GM20431 (cell line): ENCODE results near the gene PSMA5.
"Not testable (repeated sequence)": the region's sequence is repeated elsewhere in the genome, so short reads cannot be mapped to it uniquely, and the experiment has no call there.

Experiments
- in situ Hi-C: fragments of 300-500 bp; cut with MseI, MboI; formaldehyde crosslinking; loops from one replicate; pipeline ENCODE4 v1.15.0; 2020; ENCODE audit warnings: low sequenced_read_pairs; ENCODE audit not compliant: unreplicated experiment

PSMA5 gene

DNA sequence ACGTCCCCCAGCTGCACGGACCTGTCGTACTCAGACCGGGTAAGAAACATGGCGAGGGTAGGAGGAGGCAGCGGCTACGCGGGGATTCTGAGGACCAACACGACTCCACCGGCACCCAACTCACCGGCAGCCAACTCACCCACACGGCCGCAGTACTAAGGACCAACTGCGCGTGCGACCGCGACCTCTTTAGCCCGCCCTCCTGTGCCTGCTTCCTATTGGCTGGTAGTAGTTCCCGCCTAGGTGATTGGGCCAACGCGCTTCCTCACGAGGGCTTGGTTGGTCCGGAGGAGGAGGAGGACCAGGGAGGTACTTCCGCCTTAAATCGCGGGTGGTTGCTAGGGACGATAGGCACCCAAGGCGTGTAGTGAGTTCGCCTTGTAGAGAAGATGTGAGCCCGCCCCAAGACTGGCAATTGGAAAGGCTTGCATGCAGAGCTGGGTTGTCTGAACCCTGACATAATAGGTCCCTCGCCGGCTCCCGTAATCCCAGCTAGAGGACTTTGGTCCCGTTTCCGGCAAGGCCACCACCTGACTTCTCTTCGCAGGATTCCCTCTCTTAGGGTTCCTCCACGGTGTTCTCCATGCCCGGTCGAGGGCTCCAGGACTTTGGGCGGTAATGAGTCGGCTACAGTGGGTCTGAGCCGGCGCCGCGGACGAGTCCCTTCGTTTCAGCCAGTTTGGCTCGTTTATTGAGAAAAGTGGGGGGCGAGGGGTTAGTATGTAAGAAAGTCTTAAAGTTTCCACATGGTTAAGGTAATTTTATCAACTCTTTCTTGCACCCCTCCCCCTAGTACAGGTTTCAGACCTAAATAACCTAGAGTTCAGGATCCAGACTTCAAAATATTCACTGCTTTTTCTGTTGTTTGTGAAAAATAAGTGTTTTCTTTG lies at the start of gene PSMA5:
Gene PSMA5 (minus strand): TSS at position 168 of the 890 bp plus-strand sequence. CDS start 118 bp downstream, at position 50.
- in situ Hi-C loops = no loop called here

DNA sequence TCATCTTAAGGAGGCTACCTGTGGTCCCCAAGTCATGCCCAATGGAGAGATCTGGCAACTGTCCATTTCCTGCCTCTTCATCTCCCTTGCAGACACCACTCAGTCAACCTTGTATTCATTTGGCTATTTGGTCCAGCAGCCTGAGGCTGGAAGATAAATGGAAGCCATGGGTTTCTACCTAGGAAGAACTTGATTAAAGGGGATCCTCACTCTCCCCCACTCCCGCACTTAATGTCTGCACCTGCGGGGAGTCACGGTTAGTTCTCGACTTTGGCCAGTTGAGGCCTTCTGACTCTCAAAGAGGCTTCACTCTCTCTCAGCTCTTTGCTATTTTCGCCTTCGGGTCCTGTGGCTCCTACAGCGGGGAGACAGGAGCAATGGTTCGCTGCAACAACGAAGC lies 49.0 kb upstream of the PSMA5 start:
- in situ Hi-C loops = no loop called here

DNA sequence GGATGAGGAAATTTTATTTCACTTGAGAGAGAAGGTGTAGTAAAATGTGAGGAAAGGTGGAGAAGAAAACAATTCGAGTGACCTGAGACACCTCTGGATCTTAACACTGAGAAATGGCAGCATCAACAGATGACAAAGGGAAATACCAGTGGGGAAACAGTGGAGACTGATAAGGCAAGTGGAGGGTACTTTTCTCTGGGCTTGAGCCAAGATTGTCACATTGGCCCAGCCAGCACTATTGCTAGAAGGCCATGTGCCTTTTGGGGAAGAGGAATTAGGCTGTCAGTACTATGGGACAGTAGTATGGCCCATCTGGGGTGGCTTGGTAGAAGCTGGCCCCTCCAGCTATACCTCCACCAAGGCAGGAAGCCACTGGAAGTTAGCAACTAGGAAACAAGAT lies 48.4 kb upstream of the PSMA5 start:
- in situ Hi-C loops = no loop called here

DNA sequence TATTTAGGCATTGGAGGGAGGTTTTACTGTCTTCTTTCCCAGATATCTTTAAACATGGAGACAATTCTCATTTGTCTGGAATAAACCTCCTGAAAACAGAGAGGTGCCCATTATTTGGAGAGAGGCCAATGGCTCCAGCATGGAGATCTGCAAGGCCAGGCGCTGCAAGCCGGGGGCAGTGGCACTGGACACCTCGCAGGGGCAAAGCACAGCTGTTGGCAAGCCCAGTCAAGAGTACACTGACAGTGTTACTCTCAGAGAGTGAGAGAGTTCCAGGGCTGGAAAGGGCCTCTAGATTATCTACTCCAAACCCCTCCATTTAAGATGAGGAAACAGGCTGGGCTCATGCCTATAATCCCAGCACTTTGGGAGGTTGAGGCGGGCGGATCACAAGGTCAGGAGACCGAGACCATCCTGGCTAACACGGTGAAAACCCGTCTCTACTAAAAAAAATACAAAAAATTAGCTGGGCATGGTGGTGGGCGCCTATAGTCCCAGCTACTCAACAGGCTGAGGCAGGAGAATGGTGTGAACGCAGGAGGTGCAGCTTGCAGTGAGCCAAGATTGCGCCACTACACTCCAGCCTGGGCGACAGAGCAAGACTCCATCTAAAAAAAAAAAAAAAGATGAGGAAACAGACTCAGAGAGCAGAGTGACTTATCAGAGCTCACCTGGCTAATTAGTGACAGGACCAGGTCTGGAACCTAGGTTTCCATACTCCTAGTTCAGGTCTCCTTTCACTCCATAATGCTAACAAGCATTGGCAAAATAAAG lies 47.2 kb upstream of the PSMA5 start:
- in situ Hi-C loops = not testable (repeated sequence)

DNA sequence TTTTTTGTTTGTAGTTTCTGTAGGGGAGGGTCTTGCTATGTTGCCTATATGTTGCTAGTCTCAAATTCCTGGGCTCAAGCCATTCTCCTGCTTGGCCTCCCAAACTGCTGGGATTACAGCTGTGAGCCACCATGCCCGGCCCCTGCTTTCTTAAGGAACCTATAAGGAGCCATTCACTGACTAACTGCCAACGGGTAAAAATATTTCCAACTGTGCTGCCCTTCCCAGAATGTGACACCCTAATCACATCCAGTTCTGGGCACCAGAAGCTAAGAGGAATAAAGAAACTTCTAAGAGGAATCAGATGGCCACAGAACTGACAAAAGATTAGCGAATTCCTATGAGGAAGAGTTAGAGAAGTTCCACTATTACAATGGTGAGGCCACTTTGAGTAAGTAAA lies 46.5 kb upstream of the PSMA5 start:
- in situ Hi-C loops = no loop called here

DNA sequence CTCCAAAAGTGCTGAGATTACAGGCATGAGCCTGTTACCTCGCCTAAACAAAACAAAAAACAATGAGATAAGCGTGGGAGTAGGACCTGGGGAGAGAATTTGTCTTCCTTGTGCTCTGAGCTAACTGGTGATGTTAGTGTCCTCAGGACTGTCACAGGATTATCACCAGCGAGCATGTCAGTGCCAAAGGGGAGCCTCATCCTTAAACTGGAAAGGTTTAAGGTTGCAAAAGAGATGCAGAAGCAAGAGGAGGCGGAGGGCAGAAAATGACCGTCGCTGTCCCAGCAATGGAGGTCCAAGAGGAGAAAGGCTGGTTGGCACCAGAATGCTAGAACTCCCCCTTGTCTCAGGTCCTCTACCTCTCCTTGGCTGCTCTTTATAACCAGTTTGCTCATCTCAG lies 44.0 kb upstream of the PSMA5 start:
- in situ Hi-C loops = no loop called here

DNA sequence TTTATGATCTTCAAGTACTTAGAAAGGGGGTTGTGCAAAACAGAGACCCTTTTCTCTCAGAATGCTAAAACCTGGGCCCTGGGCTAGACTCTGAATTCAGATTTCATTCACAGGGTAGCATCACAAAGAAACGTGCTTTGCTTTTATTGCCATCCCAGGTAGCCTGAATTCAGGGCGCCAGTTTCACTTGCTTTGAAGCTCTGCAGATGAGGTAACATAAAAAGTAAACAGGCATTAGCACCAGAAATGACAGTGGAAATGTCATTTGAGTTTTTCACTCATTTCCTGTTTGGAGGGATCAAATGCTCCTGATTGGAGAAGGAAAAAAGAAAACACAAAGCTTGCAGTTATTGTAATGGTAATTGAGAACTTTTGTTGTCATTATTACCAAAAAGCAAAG lies 42.7 kb upstream of the PSMA5 start:
- in situ Hi-C loops = no loop called here

DNA sequence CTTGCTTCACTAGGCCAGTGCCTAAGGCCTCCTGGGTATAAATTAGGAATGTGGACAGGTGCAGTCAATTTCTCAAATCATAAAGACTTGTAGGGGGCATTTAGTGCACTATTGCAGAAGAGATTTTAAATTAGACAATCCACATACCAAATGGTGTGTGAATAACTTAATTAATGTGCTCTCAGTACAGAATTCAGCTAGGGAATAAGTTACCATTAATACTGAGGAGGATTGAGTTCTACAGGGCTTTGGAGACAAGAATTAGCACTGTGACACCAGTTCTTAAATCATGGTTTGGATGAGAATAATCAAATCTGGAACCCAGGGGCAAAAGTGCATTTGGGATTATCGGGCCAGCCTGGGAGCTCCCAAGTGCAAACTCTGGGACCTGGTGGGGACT lies 41.8 kb upstream of the PSMA5 start:
- in situ Hi-C loops = no loop called here

DNA sequence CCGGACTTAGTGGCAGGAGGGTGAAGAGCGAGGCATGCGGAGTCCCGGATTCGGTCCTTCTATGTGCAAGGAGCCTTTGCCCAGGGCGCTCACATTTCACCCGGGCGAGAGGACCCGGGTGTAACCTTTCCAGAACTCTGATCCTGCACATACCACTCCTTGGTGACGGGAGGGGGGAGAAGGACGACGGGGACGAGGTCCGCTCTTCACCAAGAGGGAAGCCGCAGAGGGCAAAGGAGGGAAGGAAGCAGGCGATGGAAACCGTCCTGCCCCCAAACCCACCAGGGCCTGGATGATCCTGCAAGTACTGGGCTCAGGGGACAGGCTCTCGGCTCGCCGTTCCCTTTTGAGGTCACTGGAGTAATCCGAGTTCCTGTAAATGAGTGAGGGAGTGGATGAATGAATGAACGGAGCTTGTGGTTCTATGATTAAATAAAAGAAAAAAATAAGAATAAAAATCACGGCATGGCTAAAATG lies 41.1 kb upstream of the PSMA5 start:
- in situ Hi-C loops = no loop called here

DNA sequence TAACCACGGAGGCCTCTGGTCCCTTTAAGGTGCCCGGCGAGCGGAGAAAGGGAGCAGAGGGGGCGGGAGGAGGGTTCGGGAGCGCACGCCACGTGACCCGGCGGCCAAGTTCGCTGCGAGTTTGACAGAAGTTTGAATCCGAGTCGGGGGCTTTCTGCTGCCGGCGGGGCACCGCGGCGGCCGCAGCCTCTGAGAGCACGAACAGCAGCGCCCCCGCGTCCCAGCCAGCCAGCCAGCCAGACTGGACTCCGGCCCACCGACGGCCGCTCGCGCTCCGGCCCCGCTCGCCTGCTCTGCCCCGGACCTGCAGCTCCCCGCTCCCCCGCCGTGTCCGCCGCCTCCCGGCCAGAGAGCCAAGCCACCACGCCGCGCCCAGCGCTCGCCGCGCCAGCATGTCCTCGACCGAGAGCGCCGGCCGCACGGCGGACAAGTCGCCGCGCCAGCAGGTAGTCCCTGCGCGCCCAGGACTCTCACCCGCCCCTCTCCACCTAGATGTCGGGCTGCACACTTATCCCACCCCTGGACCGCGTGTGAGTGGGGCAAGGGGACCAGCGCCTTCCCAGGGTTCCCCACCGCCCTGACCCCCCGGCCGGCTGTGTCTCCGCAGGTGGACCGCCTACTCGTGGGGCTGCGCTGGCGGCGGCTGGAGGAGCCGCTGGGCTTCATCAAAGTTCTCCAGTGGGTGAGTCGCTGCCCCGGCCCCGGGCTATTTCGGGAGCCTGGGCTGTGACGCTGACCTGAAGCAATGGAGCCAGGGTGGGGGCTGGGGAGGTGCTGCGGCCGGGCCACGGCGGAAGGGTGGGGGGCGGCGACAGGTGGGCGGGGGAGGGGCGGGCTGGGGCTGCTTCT lies 40.4 kb upstream of the PSMA5 start, which contains the start of gene SYPL2:
Gene SYPL2 (plus strand): TSS at position 95 of the 849 bp plus-strand sequence. CDS start 298 bp downstream, at position 393.
- in situ Hi-C loops = no loop called here

DNA sequence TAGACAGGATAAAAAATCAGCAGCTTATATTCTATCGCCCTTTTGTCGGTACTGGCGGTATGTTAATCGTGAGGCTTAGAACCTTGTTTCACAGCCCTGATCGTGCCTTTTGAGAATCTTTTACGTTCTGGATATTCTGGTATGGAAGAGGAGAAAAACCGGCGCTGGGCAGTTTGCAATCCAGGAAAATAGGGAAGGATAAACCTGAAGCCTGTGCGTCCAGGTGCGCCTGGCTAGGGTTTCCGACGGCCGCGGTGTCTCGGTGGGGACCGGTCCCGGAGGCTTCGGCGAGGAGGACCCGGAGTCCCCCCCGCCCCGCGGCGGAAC lies 39.8 kb upstream of the PSMA5 start:
- in situ Hi-C loops = no loop called here

DNA sequence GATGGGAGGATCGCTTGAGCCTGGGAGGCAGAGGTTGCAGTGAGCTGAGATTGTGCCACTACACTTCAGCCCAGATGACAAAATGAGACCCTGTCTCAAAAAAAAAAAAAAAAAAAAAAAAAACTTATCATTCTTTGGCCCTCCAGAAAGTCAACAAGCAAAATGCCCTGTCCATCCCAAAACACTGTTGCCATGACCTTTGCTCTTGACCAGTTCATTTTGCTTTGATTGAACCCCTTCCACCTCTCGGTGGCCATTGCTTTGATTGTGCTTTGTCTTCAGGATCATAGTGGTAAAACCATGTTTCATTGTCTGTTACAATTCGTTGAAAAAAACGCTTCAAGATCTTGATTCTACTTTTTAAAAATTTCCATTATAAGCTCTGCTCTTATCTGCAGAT lies 31.6 kb upstream of the PSMA5 start:
- in situ Hi-C loops = no loop called here

DNA sequence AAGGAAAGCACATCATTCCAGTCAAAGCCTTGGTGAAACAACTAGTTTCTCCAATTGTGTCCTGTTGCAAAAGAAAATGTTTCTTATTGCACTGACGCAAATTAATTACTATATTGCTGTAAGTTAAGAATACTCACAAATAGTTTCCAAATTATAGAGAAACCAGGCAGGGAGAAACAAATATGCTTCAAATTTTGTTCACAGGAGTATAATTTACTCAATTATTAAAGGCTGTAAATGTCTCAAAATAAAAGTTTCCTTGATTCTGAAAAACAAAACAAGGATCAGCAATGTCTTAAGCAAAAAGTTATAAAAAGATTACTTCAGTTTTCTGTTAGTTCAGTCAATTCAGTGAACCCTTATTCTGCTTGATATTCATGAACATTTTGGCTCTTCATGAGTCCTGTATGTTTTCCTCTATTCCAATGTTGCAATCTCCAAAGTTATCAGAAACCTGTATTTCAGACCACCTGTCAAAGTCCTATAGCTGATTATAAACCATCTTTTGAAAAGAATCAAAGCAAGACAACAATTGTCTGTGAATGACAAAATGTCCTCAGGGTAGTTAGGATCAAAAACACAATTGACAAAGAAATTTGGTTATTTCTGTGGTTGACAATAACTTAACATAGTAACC lies 28.4 kb upstream of the PSMA5 start:
- in situ Hi-C loops = no loop called here

DNA sequence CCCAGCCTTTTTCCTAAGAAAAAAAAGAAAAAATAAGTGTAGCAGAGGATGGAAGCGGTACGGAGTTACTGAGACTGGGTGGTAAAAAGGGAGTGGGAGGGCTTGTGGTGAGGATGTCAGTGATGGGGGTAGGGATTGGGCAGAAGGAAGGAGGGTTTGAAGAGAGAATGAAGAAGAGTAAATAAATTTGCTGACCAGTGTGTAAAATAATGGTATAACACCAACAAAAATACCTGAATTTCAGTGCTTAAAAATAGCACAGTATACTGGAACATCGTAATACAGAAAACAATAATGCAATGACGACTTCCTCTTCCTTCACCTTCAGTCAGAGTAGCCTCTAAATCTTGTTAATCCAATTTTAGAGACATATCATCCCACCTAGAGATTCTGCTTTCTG lies 21.3 kb upstream of the PSMA5 start:
- in situ Hi-C loops = no loop called here

DNA sequence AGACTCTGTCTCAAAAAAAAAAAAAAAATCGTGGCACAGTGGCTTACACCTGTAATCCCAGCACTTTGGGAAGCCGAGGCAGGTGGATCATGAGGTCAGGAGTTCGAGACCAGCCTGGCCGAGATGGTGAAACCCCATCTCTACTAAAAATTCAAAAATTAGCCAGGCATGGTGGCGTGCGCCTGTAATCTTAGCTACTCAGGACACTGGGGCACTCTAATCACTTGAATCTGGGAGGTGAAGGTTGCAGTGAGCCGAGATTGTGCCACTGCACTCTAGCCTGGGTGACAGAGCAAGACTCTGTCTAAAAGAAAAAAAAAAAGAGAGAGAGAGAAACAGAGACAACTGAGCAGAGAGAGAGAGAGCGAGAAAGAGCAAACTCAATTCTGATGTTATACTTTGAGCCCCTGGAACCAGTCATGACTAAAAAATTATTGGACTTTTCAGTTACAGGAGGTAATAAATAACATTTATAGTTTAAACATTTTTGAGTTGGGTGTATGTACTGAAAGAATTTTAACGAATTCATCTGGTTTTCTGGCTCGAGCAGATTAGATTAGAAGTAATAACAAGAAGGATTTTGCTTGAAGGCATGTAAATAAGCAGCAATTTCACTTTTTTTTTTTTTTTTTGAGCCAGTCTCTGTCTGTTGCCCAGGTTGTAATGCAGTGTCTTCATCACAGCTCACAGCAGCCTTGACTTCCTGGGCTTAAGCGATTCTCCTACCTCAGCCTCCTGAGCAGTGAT lies 19.9 kb upstream of the PSMA5 start:
- in situ Hi-C loops = not testable (repeated sequence)

DNA sequence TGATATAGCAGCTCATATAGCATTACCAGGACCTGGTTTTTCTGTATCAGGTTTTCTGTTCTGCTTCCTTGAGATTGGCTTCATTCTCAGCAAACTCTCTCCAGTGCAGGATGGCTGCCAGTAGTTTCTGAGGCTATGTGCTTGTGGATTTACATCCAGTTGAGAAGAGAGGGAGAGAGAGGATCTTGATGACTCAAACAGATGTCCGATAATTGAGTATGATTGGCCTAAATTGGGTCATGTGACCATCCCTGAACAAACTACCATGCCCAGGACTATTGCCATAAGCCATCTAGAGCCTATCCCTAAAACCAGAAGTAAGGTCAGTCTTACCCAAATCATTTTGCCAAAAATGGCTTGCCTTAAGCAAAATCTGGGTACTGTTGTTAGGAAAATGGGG lies 18.1 kb upstream of the PSMA5 start:
- in situ Hi-C loops = no loop called here

DNA sequence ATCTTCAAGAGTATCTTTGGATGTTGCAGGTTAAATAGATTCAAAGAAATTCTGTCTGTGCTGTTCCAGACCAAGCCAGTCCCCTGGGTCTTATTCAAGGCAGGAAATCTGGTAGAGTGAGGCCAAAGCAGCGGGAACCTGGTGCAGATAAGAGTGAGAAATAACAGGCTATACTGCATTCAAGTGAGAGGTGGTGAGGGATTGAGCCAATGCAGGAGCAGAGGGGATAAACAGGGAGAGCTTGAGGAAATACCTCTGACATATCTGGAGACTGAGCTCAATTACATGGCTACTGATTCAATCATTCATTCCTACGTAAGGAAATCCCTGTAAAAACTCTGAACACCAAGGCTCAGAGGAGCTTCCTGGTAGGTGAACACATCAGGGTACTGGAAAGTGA lies 17.2 kb upstream of the PSMA5 start:
- in situ Hi-C loops = no loop called here

DNA sequence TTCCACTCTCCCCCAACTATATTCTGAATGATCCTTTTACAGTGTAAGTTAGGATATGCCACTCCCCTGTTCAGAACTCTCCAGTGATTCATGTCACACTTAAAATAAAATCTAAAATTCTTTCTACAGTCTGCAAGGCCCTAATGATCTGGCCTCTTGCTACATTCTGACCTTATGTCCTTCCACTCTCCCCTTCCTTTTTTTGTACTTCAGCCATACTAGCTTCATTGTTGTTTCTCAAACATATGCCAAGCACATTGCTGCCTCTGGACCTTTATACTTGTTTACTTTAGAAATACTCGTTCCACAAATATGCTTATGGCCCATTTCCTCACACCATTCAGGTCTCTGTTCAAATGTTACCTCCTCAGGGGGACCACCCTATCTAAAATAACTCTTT lies 14.8 kb upstream of the PSMA5 start:
- in situ Hi-C loops = no loop called here

DNA sequence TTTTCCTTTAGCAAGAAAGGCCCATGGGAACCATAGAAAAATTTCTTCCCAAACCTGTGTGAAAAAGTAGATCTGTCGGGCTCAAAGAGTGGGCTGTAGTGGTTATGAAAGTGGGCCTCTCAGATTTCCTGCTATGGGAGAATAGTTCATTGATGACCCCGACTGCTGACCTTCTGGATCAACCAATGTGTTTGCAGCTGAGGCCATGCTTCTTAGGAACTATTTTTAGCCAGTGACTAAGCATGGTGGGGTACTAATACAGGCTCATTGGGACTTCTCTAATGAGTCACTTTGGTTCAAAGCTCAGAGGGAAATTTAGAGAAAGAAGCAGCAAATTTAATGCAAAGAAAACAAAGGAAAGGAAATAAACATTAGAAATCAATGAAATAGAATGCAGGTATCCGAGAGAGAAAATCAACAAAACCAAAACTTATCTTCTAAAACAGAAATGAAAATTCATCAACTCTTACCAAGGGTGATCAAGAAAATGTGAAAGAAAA lies 12.6 kb upstream of the PSMA5 start:
- in situ Hi-C loops = no loop called here
